Fibroblast of pulmonary artery (primary cell): Measurements from ENCODE around the gene E2F6.

ENCODE experiments used
- DNase-seq: peaks from one replicate; pipeline ENCODE4 v3.0.0-alpha.2; 2010; ENCODE audit warnings: low read depth
- H3K4me3 ChIP-seq: replicated peaks from 2 replicates; pipeline ENCODE4 v1.5.1; 2011; ENCODE audit warnings: low read depth, mild to moderate bottlenecking, control low read depth, low read length, moderate library complexity
- TF ChIP-seq, protein P1 (sequence below): IDR thresholded peaks from 2 replicates; pipeline ENCODE4 v1.5.1; 2011; ENCODE audit warnings: mild to moderate bottlenecking, control low read depth, low read length, inconsistent platforms; ENCODE audit errors: missing control alignments

The E2F6 gene

DNA sequence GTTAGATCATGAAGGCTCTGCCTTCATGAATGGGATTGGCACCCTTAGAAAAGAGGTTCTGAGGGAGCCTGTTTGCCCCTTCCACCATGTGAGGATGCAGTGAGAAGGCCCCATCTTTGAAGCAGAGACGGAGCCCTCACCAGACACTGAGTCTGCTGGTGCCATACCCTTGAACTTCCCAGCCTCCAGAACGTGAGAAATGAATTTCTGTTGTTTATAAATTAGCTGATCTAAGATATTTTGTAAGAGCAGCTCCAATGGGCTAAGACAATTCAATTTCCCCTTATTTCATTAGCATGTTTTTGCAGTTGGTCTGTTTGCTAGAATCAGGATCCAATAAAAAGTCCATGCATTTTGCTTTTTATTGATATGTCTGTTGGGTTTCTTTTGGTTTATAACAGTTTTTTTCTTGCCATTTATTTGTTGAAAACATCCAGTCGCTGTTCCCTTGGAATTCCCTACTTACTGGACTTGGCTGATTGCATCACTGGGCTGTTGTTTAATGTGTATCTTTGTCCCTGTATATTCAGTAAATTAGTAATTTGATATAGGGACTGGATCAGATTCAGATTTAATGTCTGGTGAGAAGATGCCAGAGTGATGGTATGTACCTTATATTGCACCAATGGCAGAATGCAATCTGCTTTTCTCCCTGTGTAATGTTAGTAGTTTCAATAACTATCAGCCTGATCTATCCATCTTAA lies 43.8 kb upstream of the E2F6 start:
- no peak overlapping the region for H3K4me3 ChIP-seq
- no peak for DNase-seq
- TF ChIP-seq, protein P1, sequence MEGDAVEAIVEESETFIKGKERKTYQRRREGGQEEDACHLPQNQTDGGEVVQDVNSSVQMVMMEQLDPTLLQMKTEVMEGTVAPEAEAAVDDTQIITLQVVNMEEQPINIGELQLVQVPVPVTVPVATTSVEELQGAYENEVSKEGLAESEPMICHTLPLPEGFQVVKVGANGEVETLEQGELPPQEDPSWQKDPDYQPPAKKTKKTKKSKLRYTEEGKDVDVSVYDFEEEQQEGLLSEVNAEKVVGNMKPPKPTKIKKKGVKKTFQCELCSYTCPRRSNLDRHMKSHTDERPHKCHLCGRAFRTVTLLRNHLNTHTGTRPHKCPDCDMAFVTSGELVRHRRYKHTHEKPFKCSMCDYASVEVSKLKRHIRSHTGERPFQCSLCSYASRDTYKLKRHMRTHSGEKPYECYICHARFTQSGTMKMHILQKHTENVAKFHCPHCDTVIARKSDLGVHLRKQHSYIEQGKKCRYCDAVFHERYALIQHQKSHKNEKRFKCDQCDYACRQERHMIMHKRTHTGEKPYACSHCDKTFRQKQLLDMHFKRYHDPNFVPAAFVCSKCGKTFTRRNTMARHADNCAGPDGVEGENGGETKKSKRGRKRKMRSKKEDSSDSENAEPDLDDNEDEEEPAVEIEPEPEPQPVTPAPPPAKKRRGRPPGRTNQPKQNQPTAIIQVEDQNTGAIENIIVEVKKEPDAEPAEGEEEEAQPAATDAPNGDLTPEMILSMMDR, result no peak

DNA sequence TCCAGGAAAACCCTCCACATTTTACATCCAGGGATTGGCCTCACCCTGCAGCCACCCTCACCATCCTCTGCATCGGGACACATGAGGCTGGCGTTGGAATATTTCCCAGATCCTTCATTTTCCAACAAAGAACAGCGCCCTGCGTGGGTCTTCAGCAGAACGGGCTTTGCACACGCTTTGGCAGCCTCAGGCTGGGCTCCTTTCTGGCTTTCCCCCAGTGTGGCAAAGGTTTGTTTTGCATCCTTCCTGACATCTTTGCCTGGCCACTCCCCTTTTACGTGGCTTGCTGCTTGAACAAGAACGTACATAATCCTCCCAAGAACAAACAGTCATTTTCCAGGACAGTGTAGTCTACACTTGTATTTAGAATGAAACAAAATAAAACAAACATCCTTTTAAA lies 42.3 kb upstream of the E2F6 start:
- TF ChIP-seq, protein P1, result no peak
- no peak overlapping the region for H3K4me3 ChIP-seq
- no peak for DNase-seq

DNA sequence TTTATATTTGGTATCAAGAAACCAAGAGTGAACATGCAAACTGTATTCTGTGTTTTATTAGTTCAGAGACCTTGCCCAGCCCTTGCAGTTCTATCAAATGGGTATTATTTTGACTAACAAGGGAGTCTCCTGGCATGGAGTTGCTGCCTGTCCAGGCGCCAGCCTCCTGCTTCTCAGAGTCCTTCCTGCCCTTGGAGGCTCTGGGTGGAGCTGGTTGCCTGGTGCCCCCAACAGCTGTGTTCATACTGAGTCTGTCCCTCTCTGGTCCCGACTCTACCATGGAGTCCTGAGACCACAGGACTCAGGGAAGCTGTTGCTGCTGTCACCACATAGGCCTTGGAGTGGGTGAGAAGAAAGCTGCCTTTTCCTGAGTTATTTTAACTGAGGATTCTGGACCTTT lies 41.6 kb upstream of the E2F6 start:
- TF ChIP-seq, protein P1, result no peak
- no peak overlapping the region for H3K4me3 ChIP-seq
- no peak for DNase-seq

DNA sequence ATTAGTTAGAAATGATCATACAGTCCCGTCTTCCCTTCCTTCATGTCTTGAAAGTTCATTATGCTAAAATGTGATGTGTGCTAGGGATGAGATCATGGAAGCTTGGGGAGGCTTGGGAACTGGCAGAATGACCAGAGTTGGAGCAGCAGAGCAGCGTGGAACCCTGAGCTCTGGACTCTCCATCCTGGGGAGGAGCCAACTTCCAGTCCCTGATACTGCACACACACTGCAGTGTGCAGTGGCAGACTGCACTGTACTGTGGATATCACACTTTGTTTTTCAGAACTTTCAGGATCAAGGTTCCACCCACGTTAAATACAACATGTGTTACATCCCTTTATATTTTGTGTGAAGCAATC lies 40.6 kb upstream of the E2F6 start:
- no peak overlapping the region for H3K4me3 ChIP-seq
- no peak for DNase-seq
- TF ChIP-seq, protein P1, result no peak

DNA sequence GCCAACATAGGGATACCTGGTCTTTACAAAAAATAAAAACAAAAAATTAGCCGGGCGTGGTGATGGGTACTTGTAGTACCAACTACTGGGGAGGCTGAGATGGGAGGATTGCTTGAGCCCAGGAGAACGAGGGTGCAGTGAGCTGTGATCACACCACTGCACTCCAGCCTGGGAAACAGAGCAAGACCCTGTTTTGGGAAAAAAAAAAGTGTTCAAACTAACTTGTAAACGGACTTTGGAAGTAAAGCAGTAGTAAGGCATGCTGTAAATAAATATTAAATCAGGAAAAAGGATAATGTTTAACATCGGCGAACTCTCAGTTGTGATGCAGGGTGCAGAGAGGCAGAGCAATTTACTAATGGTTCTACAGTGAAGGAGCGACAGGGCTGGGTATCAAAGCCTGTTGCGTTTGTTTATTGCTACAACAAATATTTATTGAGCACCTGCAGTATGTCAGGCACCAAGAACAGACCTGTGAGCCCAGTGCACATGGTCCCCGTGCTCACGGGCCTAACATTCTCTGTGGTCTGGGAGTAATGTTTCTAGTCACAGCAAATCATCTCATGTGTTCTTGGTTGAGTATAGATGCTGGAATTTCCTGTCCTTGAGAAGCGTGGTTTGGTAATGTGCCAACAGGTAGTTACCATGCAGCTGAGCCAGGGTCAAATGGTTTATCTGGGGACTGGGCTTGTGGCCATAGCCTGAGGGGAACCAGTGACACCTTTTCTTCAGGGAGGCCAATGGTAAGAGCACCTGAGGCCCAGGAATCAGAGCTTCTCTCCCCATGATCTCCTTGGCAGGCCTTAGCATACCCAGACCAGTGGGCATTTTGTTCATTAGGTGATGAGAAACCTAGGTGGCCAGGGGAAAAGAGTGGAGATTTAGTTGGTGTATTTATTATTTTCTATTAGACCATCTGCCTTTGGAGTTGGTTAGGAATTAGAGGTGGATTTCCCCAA lies 40.0 kb upstream of the E2F6 start:
- no peak overlapping the region for H3K4me3 ChIP-seq
- no peak for DNase-seq
- TF ChIP-seq, protein P1, result no peak

DNA sequence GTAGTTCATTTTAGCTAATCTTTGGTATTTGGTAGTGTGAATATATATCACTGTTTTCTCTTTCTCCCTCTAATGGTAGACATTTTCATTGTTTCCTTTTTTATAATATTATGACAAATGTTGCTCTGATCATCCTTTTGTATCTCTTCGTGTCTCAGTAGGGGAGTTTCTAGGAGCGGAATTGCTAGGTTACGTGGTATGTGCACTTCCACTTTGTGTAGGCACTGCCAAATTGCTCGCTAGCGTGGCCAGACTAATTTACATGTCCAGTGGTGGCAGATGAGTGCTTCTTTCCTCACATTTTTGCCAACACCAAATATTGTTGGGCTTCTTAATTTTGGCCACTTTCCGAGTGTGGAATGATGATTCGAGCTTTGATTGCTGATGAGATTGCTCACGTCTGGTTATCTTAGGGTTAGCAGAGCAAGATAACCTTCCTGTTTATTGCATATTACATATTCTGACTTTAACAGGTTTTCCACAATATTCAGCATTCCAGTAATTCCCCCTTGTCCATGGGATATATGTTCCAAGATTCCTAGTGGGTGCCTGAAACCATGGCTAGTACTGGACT lies 37.5 kb upstream of the E2F6 start:
- no peak for DNase-seq
- TF ChIP-seq, protein P1, result no peak
- no peak overlapping the region for H3K4me3 ChIP-seq
